DND-41 (cell line): ENCODE measurements around the gene COL25A1.

ENCODE experiments used
- ATAC-seq: fragments of 200-7000 bp; cut with Tn5 transposase; 3 replicates; pipeline ENCODE4 v1.9.1; 2021; ENCODE audit warnings: low read depth; ENCODE audit not compliant: insufficient read depth
- DNase-seq: peaks from one replicate; pipeline ENCODE4 v3.0.0-alpha.2; 2020
- H2AFZ ChIP-seq: 2 replicates; pipeline ENCODE4 v1.6.0; 2012; ENCODE audit warnings: low read depth, low read length
- H3K27ac ChIP-seq: 2 replicates; pipeline ENCODE4 v1.5.1; 2012; ENCODE audit warnings: low read length, inconsistent platforms
- H3K27me3 ChIP-seq: fragments of 200-600 bp; sonication (generic); 2 replicates; pipeline ENCODE4 v1.6.0; 2012; ENCODE audit warnings: low read length, mild to moderate bottlenecking, inconsistent platforms; ENCODE audit not compliant: insufficient read depth, poor library complexity
- H3K36me3 ChIP-seq: 2 replicates; pipeline ENCODE4 v1.5.1; 2012; ENCODE audit warnings: low read length, inconsistent platforms; ENCODE audit not compliant: insufficient read depth
- H3K4me1 ChIP-seq: 2 replicates; pipeline ENCODE4 v1.5.1; 2012; ENCODE audit warnings: mild to moderate bottlenecking, low read length; ENCODE audit not compliant: insufficient read depth
- H3K4me2 ChIP-seq: 2 replicates; pipeline ENCODE4 v1.6.0; 2012; ENCODE audit warnings: mild to moderate bottlenecking, moderate library complexity, low read length, inconsistent platforms; ENCODE audit not compliant: insufficient read depth
- H3K4me3 ChIP-seq, 2 experiments: fragments of 200-600 bp in 1 of 2; shearing (Covaris generic) in 1 of 2; 2 replicates each; pipeline ENCODE4 v1.5.1; 2012 to 2016; ENCODE audit warnings: inconsistent platforms in 2 of 2, low read length in 2 of 2, mild to moderate bottlenecking in 2 of 2, low read depth in 1 of 2, moderate library complexity in 1 of 2
- H3K79me2 ChIP-seq: 2 replicates; pipeline ENCODE4 v1.6.0; 2012; ENCODE audit warnings: low read length, inconsistent platforms; ENCODE audit not compliant: insufficient read depth
- H3K9ac ChIP-seq: 2 replicates; pipeline ENCODE4 v1.6.0; 2012; ENCODE audit warnings: low read depth, mild to moderate bottlenecking, inconsistent platforms, low read length, moderate library complexity
- H3K9me3 ChIP-seq: 2 replicates; pipeline ENCODE4 v1.5.1; 2012; ENCODE audit warnings: low read length, moderate library complexity, mild to moderate bottlenecking, inconsistent platforms; ENCODE audit not compliant: insufficient read depth, severe bottlenecking
- H4K20me1 ChIP-seq: 2 replicates; pipeline ENCODE4 v1.6.0; 2012; ENCODE audit warnings: low read length; ENCODE audit not compliant: insufficient read depth
- CTCF ChIP-seq: IDR thresholded peaks from 2 replicates; pipeline ENCODE4 v1.5.1; 2012; ENCODE audit warnings: borderline replicate concordance, low read length, moderate library complexity, mild to moderate bottlenecking; ENCODE audit not compliant: poor library complexity, severe bottlenecking; ENCODE audit errors: extremely low read depth
- EZH2 ChIP-seq: IDR thresholded peaks from 3 replicates; pipeline ENCODE4 v1.6.1; 2012; ENCODE audit warnings: borderline replicate concordance, low read depth, mild to moderate bottlenecking, moderate library complexity, low read length, inconsistent platforms; ENCODE audit not compliant: severe bottlenecking

COL25A1 gene

GRCh38 chr4:109067508-109068235 is 234.8 kb downstream of the COL25A1 start:
- Histone ChIP-seq H3K36me3 (no peaks in the 10 kb centered on the region), H3K4me2 (no peak overlapping the region), H3K27me3 (no peaks in the 10 kb centered on the region), H3K27ac (no peak overlapping the region), H3K9ac (no peak overlapping the region), H4K20me1 (no peaks in the 10 kb centered on the region), H3K4me3 (no peak overlapping the region), H3K79me2 (no peaks in the 10 kb centered on the region), H3K9me3 (no peaks in the 10 kb centered on the region), H3K4me1 (no peaks in the 10 kb centered on the region), H2AFZ (no peak overlapping the region)
- ATAC-seq (no peak), DNase-seq (no peak)
- TF ChIP-seq EZH2: no peak
- no peak for TF ChIP-seq CTCF

GRCh38 chr4:109065006-109065405 is 237.5 kb downstream of the COL25A1 start:
- Histone ChIP-seq H2AFZ (no peak overlapping the region), H3K79me2 (no peaks in the 10 kb centered on the region), H3K4me1 (no peaks in the 10 kb centered on the region), H3K9me3 (no peaks in the 10 kb centered on the region), H3K4me2 (no peak overlapping the region), H3K9ac (no peak overlapping the region), H3K27me3 (no peaks in the 10 kb centered on the region), H4K20me1 (no peaks in the 10 kb centered on the region), H3K36me3 (no peaks in the 10 kb centered on the region), H3K27ac (no peak overlapping the region), H3K4me3 (no peak overlapping the region)
- ATAC-seq (no peak), DNase-seq (no peak)
- TF ChIP-seq CTCF (no peak), EZH2 (no peak)

- no peak overlapping the region for H3K9ac ChIP-seq
- H2AFZ ChIP-seq: no peak overlapping the region
- H3K36me3 ChIP-seq: no peaks in the 10 kb centered on the region
- no peaks in the 10 kb centered on the region for H3K79me2 ChIP-seq
- ATAC-seq: no peak
- no peaks in the 10 kb centered on the region for H3K4me1 ChIP-seq
- no peak for DNase-seq
- no peaks in the 10 kb centered on the region for H3K27me3 ChIP-seq
- no peak overlapping the region for H3K4me2 ChIP-seq
- no peak overlapping the region for H3K4me3 ChIP-seq
- H3K27ac ChIP-seq: no peak overlapping the region
- TF ChIP-seq EZH2 (no peak), CTCF (no peak)
- H3K9me3 ChIP-seq: no peaks in the 10 kb centered on the region
- no peaks in the 10 kb centered on the region for H4K20me1 ChIP-seq
Measured at GRCh38 chr4:109053257-109053656, 249.2 kb downstream of the COL25A1 start.
